GM13977 (cell line): ENCODE measurements around the gene TINAGL1.

Experiments used
- DNase-seq: peaks from one replicate; pipeline ENCODE4 v3.0.0; 2012; ENCODE audit warnings: low spot score
- in situ Hi-C: fragments of 300-500 bp; cut with MboI; formaldehyde crosslinking; loops from one replicate; pipeline ENCODE4 v1.12.0; 2022; ENCODE audit warnings: low sequenced_read_pairs, low pct_unique_long_range_greater_than_20kb, mixed read lengths, inconsistent platforms; ENCODE audit not compliant: unreplicated experiment
- TF ChIP-seq, protein P1 (sequence below): IDR thresholded peaks from 2 replicates; pipeline ENCODE4 v1.5.1; 2012; ENCODE audit warnings: mild to moderate bottlenecking, control low read depth; ENCODE audit not compliant: insufficient read depth; ENCODE audit errors: extremely low read depth, missing control alignments

The TINAGL1 gene

DNA sequence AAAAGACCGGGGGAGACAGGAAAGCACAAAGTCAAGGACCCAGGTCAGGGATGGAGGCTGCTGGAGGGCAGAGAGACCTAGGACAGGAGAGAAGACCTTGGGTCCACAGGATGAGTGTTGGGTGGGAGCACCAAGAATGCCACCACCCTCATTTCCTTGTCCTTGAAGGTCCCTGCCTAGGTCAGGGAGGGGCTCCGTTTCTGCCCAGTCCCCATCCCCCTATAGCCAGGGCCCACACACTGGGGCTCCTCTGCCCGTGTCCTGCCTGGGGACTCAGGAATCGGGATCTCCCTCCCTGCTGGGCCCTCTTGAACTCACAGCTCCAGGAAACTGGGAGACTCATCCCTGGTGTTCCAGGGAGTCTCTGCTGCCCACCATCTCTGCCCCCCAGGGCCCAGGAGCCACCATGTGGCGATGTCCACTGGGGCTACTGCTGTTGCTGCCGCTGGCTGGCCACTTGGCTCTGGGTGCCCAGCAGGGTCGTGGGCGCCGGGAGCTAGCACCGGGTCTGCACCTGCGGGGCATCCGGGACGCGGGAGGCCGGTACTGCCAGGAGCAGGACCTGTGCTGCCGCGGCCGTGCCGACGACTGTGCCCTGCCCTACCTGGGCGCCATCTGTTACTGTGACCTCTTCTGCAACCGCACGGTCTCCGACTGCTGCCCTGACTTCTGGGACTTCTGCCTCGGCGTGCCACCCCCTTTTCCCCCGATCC is 584 bp downstream of the TINAGL1 start:
- DNase-seq = no peak
- TF ChIP-seq, protein P1, sequence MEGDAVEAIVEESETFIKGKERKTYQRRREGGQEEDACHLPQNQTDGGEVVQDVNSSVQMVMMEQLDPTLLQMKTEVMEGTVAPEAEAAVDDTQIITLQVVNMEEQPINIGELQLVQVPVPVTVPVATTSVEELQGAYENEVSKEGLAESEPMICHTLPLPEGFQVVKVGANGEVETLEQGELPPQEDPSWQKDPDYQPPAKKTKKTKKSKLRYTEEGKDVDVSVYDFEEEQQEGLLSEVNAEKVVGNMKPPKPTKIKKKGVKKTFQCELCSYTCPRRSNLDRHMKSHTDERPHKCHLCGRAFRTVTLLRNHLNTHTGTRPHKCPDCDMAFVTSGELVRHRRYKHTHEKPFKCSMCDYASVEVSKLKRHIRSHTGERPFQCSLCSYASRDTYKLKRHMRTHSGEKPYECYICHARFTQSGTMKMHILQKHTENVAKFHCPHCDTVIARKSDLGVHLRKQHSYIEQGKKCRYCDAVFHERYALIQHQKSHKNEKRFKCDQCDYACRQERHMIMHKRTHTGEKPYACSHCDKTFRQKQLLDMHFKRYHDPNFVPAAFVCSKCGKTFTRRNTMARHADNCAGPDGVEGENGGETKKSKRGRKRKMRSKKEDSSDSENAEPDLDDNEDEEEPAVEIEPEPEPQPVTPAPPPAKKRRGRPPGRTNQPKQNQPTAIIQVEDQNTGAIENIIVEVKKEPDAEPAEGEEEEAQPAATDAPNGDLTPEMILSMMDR = no peak
- in situ Hi-C loops = no loop called here

DNA sequence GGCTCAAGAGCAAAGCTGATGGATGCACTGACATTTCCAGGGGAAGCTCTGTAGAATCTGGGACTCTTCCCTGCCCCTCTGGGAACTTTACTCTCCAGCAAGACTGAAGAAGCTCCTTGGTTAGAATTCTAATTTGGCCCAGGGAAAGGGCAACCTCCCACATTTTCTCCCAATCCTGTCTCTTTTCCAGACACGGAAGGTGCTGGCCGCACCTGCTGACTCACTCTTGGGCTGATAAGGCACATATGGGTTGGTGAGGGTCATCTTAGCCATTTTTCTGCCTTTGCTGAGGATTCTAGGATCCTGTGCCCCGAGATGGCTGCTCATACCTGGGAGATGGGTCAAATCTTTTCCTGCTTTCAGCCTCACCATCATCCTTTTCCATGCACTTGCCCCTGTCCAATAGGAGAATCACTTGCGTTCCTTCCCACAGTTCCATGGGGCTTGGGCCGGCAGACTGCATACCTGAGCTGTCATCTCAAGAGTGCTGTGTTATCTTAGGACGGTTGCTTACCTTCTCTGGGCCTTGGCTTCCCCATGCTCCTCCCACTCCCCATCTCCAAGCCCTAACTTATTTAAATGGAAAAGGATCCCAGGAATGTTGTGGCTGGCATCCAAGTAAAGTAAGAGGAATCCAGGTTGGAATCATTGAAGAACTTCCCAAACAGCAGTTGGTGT is 1.3 kb downstream of the TINAGL1 start:
- TF ChIP-seq, protein P1 = no peak
- no peak for DNase-seq
- in situ Hi-C loops = no loop called here

DNA sequence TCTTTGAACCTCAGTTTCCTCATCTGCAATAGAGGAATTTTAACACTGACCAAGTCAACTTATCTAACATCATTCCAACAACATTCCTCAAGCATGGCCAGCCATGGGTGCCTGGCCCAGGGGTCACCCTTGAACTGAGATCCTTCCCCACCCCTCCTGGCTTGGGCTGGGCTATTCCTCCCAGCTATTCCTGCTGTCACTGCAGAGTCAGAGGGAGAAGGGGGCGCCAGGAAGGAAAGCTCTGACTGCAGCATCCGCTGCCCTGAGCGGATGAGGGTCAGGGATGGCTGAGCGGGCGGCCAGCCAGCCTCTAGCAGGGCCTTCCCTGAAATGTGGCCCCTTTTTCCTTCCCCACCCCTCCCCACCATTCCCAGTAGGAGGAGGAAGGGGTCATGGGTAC is 3.1 kb downstream of the TINAGL1 start:
- DNase-seq = no peak
- in situ Hi-C loops = no loop called here
- TF ChIP-seq, protein P1 = no peak

DNA sequence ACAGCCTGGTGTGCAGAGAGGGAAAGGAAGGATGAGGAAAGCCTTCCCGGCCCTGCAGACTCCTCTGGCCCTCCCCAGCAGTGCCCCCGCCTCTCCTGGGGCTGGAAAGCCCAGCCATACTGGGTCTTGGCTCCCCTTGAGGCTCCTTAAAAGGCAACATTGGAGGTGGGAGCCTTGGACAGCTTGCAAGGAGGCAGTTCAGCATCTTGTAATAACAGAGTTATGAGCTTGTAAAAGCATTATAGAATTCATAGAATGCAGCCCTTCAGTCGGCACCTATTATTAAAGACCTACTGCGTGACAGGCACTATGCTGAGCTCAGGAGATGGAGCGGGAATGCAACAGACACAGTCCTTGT is 4.2 kb downstream of the TINAGL1 start:
- no peak for DNase-seq
- TF ChIP-seq, protein P1 = no peak
- in situ Hi-C loops = no loop called here

DNA sequence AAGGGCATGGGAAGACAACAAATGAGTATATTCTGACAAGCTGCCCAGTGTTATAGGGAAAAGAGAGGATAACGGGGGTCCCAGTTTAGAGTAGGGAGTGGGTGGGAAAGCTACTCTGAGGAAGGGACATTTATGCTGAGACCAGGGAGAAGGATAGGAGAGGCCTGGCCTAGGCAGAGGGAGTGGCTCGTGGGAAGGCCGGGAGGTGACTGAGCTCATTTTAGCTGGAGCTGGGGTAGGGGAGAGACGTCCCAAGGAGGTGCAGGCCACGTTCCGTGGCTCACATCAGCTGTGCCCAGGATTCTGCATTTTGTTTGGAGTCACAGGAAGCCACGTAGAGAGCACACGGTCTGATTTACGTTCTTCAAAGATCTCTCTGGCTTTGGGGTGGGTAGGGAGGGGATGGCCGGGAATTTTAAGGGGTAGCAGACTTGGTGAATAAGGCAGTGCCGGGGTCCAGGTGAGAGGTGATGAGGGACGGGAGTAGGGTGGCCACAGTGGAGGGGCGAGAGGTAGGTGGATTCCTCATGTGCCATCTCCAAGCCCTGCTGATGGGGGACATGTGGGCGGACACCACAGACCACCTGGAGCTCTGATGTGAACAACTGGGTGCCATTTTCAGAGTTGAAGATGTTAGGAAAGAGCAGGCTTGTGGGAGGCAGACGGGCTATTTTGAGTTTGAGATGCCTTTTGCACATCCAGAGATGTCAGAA is 4.7 kb downstream of the TINAGL1 start:
- no peak for DNase-seq
- TF ChIP-seq, protein P1 = no peak
- in situ Hi-C loops = no loop called here

DNA sequence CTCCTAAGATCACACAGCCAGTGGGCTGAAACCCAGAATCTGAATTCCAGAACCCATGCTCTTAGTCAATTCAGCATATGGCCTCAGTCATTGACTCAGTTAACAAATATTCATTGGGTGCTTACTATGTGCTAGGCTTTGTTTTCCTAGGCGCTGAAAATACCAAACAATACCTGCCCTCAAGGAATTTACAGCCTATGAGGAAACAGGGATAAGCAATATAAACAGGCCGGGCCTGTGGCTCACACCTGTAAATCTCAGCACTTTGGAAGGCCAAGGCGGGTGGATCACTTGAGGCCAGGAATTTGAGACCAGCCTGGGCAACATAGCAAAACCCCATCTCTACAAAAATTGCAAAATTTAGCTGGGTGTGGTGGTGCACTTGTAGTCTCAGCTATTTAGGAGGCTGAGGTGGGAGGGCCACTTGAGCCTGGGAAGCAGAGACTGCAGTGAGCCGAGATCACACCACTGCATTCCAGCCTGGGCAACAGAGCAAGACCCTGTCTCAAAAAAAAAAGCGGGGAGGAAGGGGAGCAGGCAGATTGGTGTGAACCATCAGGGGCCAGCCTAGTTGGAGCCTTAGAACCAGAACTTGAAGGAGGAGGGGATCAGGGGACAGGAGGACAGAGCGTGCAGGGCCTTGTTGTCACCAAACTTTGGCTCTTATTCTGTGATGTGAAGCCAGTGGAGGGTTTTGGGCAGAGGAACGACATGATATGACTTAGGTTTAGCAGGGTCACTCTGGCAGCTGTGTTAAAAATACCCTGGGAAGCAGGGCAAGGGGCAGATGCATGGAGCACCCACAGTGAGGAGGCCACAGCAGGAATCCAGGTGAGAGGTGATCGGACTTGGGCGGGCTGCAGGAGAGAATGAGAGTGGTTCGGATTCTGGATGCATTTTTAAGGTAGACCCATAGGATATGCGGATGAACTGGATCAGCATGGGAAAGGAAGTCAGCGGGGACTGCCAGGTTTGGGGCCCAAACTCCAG is 5.8 kb downstream of the TINAGL1 start:
- in situ Hi-C loops = no loop called here
- DNase-seq = no peak
- TF ChIP-seq, protein P1 = no peak
